Activated naive CD4-positive, alpha-beta T cell (primary cell): ENCODE measurements around the gene EVI5L.
"Not testable (repeated sequence)": the region's sequence is repeated elsewhere in the genome, so short reads cannot be mapped to it uniquely, and the experiment has no call there.

Experiments used
- DNase-seq, 4 experiments: peaks; one replicate each; lab custom pipeline; 2025; lab: John Stamatoyannopoulos, UW

Gene EVI5L

GRCh38 chr19:7846155-7846646 lies 16.2 kb downstream of the EVI5L start:
- DNase-seq = no peak

GRCh38 chr19:7847664-7848063 lies 17.6 kb downstream of the EVI5L start:
- no peak for DNase-seq

- DNase-seq = no peak
Measured at GRCh38 chr19:7848779-7849457, 18.9 kb downstream of the EVI5L start.

- no peak for DNase-seq
Measured at GRCh38 chr19:7849631-7849999, 19.6 kb downstream of the EVI5L start.

GRCh38 chr19:7850000-7850813 lies 20.2 kb downstream of the EVI5L start:
- DNase-seq = no peak

- no peak for DNase-seq
Measured at GRCh38 chr19:7850945-7851622, 21.1 kb downstream of the EVI5L start.

- DNase-seq = no peak
Measured at GRCh38 chr19:7851623-7852500, 21.8 kb downstream of the EVI5L start.

- peak; percentile 26 to 58 (median 37) for DNase-seq
Measured at GRCh38 chr19:7852851-7853769, 23.1 kb downstream of the EVI5L start.

- DNase-seq = no peak
Measured at GRCh38 chr19:7853770-7854128, 23.7 kb downstream of the EVI5L start.

- DNase-seq = no peak
Measured at GRCh38 chr19:7855426-7856108, 25.5 kb downstream of the EVI5L start.

- DNase-seq = no peak
Measured at GRCh38 chr19:7856109-7856591, 26.1 kb downstream of the EVI5L start.

GRCh38 chr19:7856679-7857663 lies 27.0 kb downstream of the EVI5L start:
- no peak for DNase-seq

GRCh38 chr19:7857727-7858108 lies 27.7 kb downstream of the EVI5L start:
- DNase-seq = no peak

GRCh38 chr19:7858109-7858770 lies 28.2 kb downstream of the EVI5L start:
- DNase-seq = no peak

- DNase-seq = not testable (repeated sequence)
Measured at GRCh38 chr19:7859087-7859486, 29.1 kb downstream of the EVI5L start.

- DNase-seq = no peak
Measured at GRCh38 chr19:7859831-7860713, 30.1 kb downstream of the EVI5L start.
